H1 (cell line): ENCODE measurements around the gene NHEJ1.

Source experiments
- BACH1 ChIP-seq: IDR thresholded peaks from 2 replicates; pipeline ENCODE4 v1.6.1; 2012; ENCODE audit warnings: low read length, improper control_type of control experiment
- CHD1 ChIP-seq: IDR thresholded peaks from 2 replicates; pipeline ENCODE4 v1.6.1; 2012; ENCODE audit warnings: low read depth, low read length, improper control_type of control experiment
- CTCF ChIP-seq, 3 experiments: IDR thresholded peaks; 1 replicate in 2 of 3; 2 replicates in 1 of 3; pipeline versions ENCODE4 v1.5.1 to v1.6.1; 2011; ENCODE audit warnings: low read length in 3 of 3, mild to moderate bottlenecking in 3 of 3, inconsistent platforms in 2 of 3, low read depth in 1 of 3, moderate library complexity in 1 of 3; ENCODE audit not compliant: insufficient read depth in 1 of 3; ENCODE audit errors: control extremely low read depth in 1 of 3
- EP300 ChIP-seq, 2 experiments: IDR thresholded peaks; 1 replicate in 1 of 2; 2 replicates in 1 of 2; pipeline ENCODE4 v1.6.1; 2011 to 2012; ENCODE audit warnings: low read depth in 2 of 2, low read length in 2 of 2, mild to moderate bottlenecking in 2 of 2, borderline replicate concordance in 1 of 2, inconsistent platforms in 1 of 2, moderate library complexity in 1 of 2
- EZH2 ChIP-seq: fragments of 200-600 bp; sonication (generic); IDR thresholded peaks from 2 replicates; pipeline ENCODE4 v1.7.1; 2012; ENCODE audit warnings: low read depth, mild to moderate bottlenecking, moderate library complexity, low read length, inconsistent platforms; ENCODE audit not compliant: severe bottlenecking
- FOSL1 ChIP-seq: IDR thresholded peaks from 2 replicates; pipeline ENCODE4 v1.6.1; 2011; ENCODE audit warnings: mild to moderate bottlenecking, low read depth, low read length, moderate library complexity; ENCODE audit not compliant: insufficient read depth
- JUN ChIP-seq: IDR thresholded peaks from 2 replicates; pipeline ENCODE4 v1.6.1; 2011; ENCODE audit warnings: low read depth, mild to moderate bottlenecking, improper control_type of control experiment, low read length
- JUND ChIP-seq: IDR thresholded peaks from 2 replicates; pipeline ENCODE4 v1.6.1; 2011; ENCODE audit warnings: mild to moderate bottlenecking, improper control_type of control experiment, low read length
- POLR2AphosphoS5 ChIP-seq: IDR thresholded peaks from 2 replicates; pipeline ENCODE4 v1.6.1; 2011; ENCODE audit warnings: low read depth, low read length
- RBBP5 ChIP-seq: IDR thresholded peaks from 2 replicates; pipeline ENCODE4 v1.7.1; 2012; ENCODE audit warnings: low read depth, mild to moderate bottlenecking, inconsistent platforms, low read length, moderate library complexity, borderline replicate concordance
- SIN3A ChIP-seq, 2 experiments: IDR thresholded peaks in 1 of 2; conservative IDR thresholded peaks in 1 of 2; 2 replicates each; pipeline ENCODE4 v1.6.1; 2011 to 2012; ENCODE audit warnings: low read length in 2 of 2, improper control_type of control experiment in 1 of 2, low read depth in 1 of 2, mild to moderate bottlenecking in 1 of 2
- TBP ChIP-seq: IDR thresholded peaks from 2 replicates; pipeline ENCODE4 v1.6.1; 2011; ENCODE audit warnings: low read depth, low read length, improper control_type of control experiment
- ZNF274 ChIP-seq: IDR thresholded peaks from 2 replicates; pipeline ENCODE4 v1.7.0; 2012; ENCODE audit warnings: low read length, borderline replicate concordance; ENCODE audit errors: extremely low read depth

GRCh38 chr2:219167997-219168396, 7.4 kb upstream of the NHEJ1 start:
- TF ChIP-seq BACH1 (no peak), SIN3A (conservative IDR thresholded peaks at IDR 0.05 in 1 of 2, IDR thresholded peaks at IDR 0.05 in 1 of 2; ENCODE audit: low read depth in 1 of 2, low read length in 2 of 2) (no peak), JUN (no peak), CTCF (IDR thresholded peaks at IDR 0.05; ENCODE audit: control extremely low read depth in 1 of 3, insufficient read depth in 1 of 3, low read depth in 1 of 3, low read length in 3 of 3) (no peak), EZH2 (no peak), FOSL1 (no peak), JUND (no peak), ZNF274 (no peak), RBBP5 (no peak), TBP (no peak), EP300 (IDR thresholded peaks at IDR 0.05; ENCODE audit: borderline replicate concordance in 1 of 2, low read depth in 2 of 2, low read length in 2 of 2) (no peak), CHD1 (no peak), POLR2AphosphoS5 (no peak)
